Brain microvascular endothelial cell (primary cell): ENCODE results near the gene GOLGA8R.
"Not testable (repeated sequence)": the region's sequence is repeated elsewhere in the genome, so short reads cannot be mapped to it uniquely, and the experiment has no call there.

Experiments
- DNase-seq: peaks from one replicate; pipeline ENCODE4 v3.0.0-alpha.2; 2020
- H3K27ac ChIP-seq: fragments of 250-450 bp; sonication (Bioruptor Pico); 2 replicates; pipeline ENCODE4 v1.5.1; 2020; ENCODE audit warnings: mild to moderate bottlenecking, moderate library complexity
- H3K27me3 ChIP-seq: fragments of 250-450 bp; sonication (Bioruptor Pico); replicated peaks from 2 replicates; pipeline ENCODE4 v1.5.1; 2020; ENCODE audit warnings: mild to moderate bottlenecking
- H3K36me3 ChIP-seq: fragments of 250-450 bp; sonication (Bioruptor Pico); replicated peaks from 2 replicates; pipeline ENCODE4 v1.5.1; 2020; ENCODE audit warnings: mild to moderate bottlenecking
- H3K4me3 ChIP-seq: 2 replicates; pipeline ENCODE4 v1.5.1; 2011; ENCODE audit warnings: low read depth, mild to moderate bottlenecking, control low read depth, low read length, moderate library complexity
- in situ Hi-C: cut with HindIII; loops from 2 replicates; pipeline ENCODE4 v1.10.0; 2017; ENCODE audit warnings: low sequenced_read_pairs, low pct_ligation_motif_present

GOLGA8R gene

GRCh38 chr15:30414160-30414559 lies at the start of gene GOLGA8R:
Gene GOLGA8R (minus strand): TSS chr15:30414260. CDS start chr15:30414162, 98 bp downstream.
- H3K36me3 ChIP-seq, H3K27ac ChIP-seq, H3K4me3 ChIP-seq, H3K27me3 ChIP-seq, DNase-seq, in situ Hi-C loops: not testable (repeated sequence)

- in situ Hi-C loops, result not testable (repeated sequence)
Measured at GRCh38 chr15:30463849-30464248, 49.8 kb upstream of the GOLGA8R start.

DNA sequence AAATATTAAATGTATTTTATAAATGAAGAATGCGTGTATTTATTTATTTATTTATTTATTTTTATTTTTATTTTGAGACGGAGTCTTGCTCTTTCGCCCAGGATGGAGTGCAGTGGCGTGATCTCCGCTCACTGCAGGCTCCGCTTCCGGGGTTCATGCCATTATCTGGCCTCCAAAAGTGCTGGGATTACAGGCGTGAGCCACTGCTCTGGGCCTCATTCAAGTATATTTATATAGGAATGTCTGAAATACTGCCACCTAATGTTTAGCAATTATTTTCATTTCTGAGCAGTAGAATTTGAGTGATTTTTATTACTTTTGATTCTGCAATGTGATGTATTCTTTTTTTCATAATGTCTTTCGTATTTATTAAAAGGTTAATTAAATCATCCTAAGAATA lies 48.1 kb upstream of the GOLGA8R start:
- DNase-seq, H3K36me3 ChIP-seq, H3K27me3 ChIP-seq, in situ Hi-C loops, H3K27ac ChIP-seq, H3K4me3 ChIP-seq: not testable (repeated sequence)

More at GRCh38 chr15:30463849-30464248, 49.8 kb upstream of the GOLGA8R start:
- H3K4me3 ChIP-seq, DNase-seq, H3K27me3 ChIP-seq, H3K27ac ChIP-seq, H3K36me3 ChIP-seq: not testable (repeated sequence)

DNA sequence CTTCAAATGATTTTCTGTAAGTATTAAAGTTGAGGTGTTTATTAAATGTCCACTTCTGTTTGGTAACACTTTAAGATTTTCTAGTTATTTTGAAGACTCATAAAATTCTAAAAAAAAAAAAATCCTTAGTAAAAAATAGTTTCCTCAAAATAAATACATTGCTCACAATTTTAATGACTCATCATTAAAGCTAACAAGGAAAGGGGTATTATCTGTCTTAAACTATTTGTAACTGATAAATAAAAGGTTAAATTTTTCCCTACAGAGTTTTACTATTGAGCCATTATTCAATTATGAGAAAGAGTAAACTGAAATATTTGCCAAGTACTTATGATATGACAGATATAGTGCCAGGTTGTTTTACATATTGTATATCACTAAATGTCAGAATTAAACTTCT lies 38.6 kb upstream of the GOLGA8R start:
- H3K27me3 ChIP-seq, in situ Hi-C loops, H3K4me3 ChIP-seq, H3K36me3 ChIP-seq, DNase-seq, H3K27ac ChIP-seq: not testable (repeated sequence)

GRCh38 chr15:30438348-30438747 lies 24.3 kb upstream of the GOLGA8R start:
- H3K27me3 ChIP-seq, DNase-seq, H3K4me3 ChIP-seq, H3K27ac ChIP-seq, H3K36me3 ChIP-seq, in situ Hi-C loops: not testable (repeated sequence)

- H3K4me3 ChIP-seq, H3K27me3 ChIP-seq, in situ Hi-C loops, H3K36me3 ChIP-seq, DNase-seq, H3K27ac ChIP-seq: not testable (repeated sequence)
Measured at GRCh38 chr15:30435878-30436277, 21.8 kb upstream of the GOLGA8R start.

DNA sequence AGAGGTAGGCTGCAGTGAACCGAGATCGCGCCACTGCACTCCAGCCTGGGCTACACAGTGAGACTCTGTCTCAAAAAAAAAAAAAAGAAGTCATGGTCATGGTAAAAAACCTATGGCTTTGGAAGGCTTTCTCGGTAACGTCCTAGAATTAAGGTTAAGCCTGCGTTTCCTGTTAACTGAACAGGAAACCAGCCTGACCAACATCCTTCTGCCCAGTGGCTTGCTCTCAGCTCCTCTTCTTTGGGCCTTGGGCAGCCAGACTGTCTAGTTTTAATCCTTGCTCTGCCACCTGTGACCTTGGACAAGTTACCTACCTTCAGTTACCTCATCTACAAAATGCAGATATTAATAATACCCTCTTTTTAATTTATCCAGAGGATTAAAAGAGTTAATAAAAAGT lies 6.7 kb upstream of the GOLGA8R start:
- DNase-seq, in situ Hi-C loops, H3K36me3 ChIP-seq, H3K27ac ChIP-seq, H3K4me3 ChIP-seq, H3K27me3 ChIP-seq: not testable (repeated sequence)

- H3K27ac ChIP-seq, H3K4me3 ChIP-seq, DNase-seq, H3K36me3 ChIP-seq, in situ Hi-C loops, H3K27me3 ChIP-seq: not testable (repeated sequence)
Measured at GRCh38 chr15:30407636-30408035, 6.4 kb downstream of the GOLGA8R start.

DNA sequence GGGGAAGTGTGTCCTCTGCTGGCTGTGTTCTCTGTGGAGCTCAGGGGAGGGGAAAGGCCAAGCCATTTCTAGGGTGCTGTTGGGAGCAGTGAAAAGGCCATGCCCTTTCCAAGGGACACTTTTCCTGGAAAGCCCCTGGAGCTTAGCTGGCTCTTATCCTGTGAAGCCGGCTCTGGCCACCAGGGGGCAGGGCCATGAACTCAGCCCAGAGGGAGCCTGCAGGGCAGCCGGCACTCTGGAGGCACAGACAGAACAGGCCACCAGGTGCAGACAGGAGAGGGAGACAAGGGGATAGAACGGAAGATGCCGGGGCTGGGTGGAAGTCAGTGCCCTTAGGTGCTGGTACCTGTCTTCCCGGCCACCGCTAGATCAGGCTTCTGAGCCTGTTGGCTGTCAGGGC lies 15.1 kb downstream of the GOLGA8R start:
- H3K36me3 ChIP-seq, H3K4me3 ChIP-seq, in situ Hi-C loops, H3K27ac ChIP-seq, H3K27me3 ChIP-seq: not testable (repeated sequence)
- DNase-seq, result peak; percentile 53

DNA sequence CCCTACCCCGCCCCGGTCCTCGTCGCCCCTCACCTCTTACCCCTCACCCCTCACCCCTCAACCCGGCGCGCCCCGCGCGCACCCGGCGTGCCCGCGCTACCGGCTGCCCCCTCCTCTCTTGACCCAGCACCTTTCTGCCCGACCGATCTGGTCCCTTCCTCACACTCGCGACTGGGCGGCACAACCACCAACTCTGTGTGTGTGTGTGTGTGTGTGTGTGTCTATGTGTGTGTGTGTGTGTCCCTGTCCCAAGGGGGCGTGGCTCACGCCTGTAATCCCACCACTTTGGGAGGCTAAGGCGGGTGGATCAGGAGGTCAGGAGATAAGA lies 20.4 kb downstream of the GOLGA8R start:
- H3K36me3 ChIP-seq, H3K27me3 ChIP-seq, in situ Hi-C loops, H3K27ac ChIP-seq, H3K4me3 ChIP-seq, DNase-seq: not testable (repeated sequence)

- H3K27me3 ChIP-seq, H3K27ac ChIP-seq, H3K4me3 ChIP-seq, H3K36me3 ChIP-seq, in situ Hi-C loops, DNase-seq: not testable (repeated sequence)
Measured at GRCh38 chr15:30392766-30393663, 21.0 kb downstream of the GOLGA8R start, which contains the start of gene CHRFAM7A. Gene CHRFAM7A (minus strand): TSS chr15:30393540. CDS start chr15:30383351, 10,189 bp downstream.

DNA sequence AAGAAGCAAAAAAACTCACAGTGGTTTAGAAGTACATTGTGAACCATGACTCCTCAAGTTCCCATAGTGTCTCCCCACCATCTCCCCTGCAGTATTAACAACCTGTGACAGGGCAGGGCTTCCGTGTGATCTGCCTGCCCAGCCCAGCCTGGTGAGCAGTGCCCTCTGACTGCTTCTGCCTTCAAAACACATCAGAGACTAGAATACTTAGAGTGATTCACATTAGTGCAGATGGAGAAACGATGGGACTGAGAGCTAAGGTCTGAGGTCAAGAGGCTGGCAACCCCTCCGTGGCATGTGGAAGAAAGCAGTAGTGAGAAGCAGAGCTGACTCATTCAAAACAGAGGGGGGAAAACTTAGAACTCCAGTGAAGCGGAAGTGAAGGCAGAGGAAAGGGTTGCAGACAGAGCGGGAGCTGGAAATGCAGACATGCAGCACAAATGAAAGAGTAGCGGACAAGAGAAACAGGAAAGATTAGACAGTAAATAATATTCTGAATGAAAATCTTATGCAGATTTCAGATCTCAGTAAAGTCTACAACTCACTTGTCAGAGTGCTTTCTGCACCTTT lies 27.7 kb downstream of the GOLGA8R start:
- H3K4me3 ChIP-seq, DNase-seq, H3K27me3 ChIP-seq, H3K36me3 ChIP-seq, in situ Hi-C loops, H3K27ac ChIP-seq: not testable (repeated sequence)

DNA sequence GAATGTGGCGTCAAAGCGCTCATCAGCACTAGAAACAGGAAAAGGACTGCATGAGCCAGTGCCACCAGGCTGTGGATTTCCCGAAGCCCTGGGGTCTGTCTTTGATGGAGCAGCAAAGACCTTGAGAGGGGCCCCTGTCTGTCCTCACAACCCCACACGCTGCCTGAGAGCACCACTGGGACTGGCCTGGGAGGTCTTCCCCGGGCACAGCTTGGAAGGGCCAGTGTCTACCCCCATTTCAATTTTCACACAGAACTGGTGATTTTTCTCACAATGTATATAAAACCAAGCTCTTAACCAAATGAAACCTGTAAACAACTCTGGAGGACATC lies 37.0 kb downstream of the GOLGA8R start:
- H3K27ac ChIP-seq, H3K36me3 ChIP-seq, DNase-seq, H3K4me3 ChIP-seq, in situ Hi-C loops, H3K27me3 ChIP-seq: not testable (repeated sequence)

GRCh38 chr15:30376375-30377081 lies 37.5 kb downstream of the GOLGA8R start:
- H3K27me3 ChIP-seq, DNase-seq, H3K36me3 ChIP-seq, in situ Hi-C loops, H3K27ac ChIP-seq, H3K4me3 ChIP-seq: not testable (repeated sequence)
